Progenitor cell of endocrine pancreas (in vitro differentiated cells): ENCODE data around the gene PRG2. TPM values are rescaled to one million over a fixed set of nuclear protein-coding genes. Genes with fewer than 3 reads are reported as not detected.

ENCODE experiments used
- DNase-seq: peaks from one replicate; pipeline ENCODE4 v3.0.0; 2021; ENCODE audit warnings: low spot score; ENCODE audit not compliant: unreplicated experiment
- H3K27ac Mint-ChIP-seq: 2 replicates; pipeline ENCODE4 v1.8.0; 2021; ENCODE audit warnings: mild to moderate bottlenecking, moderate library complexity, mixed read lengths
- H3K27me3 Mint-ChIP-seq: 2 replicates; pipeline ENCODE4 v1.8.0; 2021; ENCODE audit warnings: mixed read lengths
- H3K36me3 Mint-ChIP-seq: 2 replicates; pipeline ENCODE4 v1.8.0; 2022; ENCODE audit warnings: mixed read lengths; ENCODE audit not compliant: insufficient read depth
- H3K4me1 Mint-ChIP-seq: 2 replicates; pipeline ENCODE4 v1.8.0; 2021; ENCODE audit warnings: low read depth, mixed read lengths
- H3K4me3 Mint-ChIP-seq: 2 replicates; pipeline ENCODE4 v1.8.0; 2021; ENCODE audit warnings: low read depth, mild to moderate bottlenecking, moderate library complexity, mixed read lengths
- H3K9me3 Mint-ChIP-seq: 2 replicates; pipeline ENCODE4 v1.8.0; 2021; ENCODE audit warnings: low read depth, mixed read lengths
- total RNA-seq: library from RNA; stranded (reverse); gene quantifications from 2 replicates; pipeline ENCODE4 v1.2.1, GENCODE V29; 2021
- TF ChIP-seq, protein P1 (sequence below): fragments of 200-600 bp; sonication (generic); IDR thresholded peaks from one replicate; pipeline ENCODE4 v1.5.0; 2021; ENCODE audit warnings: antibody characterized with exemption, mild to moderate bottlenecking; ENCODE audit not compliant: unreplicated experiment

PRG2 gene
- total RNA-seq, 1 donor from 2014 or later, result not detected

DNA sequence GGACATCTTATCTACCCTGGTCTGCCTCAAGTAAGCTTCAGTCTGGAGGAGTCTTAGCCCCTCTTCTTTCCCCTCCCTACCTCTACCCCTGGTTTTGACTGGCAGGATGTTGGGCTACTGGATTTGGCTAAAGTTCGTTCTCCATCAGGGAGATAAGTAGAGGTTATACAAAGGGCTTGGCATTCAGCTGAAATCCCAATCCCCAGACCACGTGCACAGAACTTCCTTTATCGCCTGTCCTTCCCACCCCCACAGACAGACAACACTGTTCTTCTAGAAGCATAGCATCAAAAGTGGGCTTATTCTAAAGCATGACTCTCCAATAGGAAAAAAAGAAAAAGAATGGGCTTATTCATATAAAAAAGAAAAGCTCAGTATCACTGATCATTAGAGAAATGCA lies 17.3 kb downstream of the PRG2 start:
- peaks cover 13% of the 10 kb centered on the region for H3K27me3 Mint-ChIP-seq
- no peaks in the 10 kb centered on the region for H3K9me3 Mint-ChIP-seq
- no peaks in the 10 kb centered on the region for H3K4me1 Mint-ChIP-seq
- TF ChIP-seq, protein P1, sequence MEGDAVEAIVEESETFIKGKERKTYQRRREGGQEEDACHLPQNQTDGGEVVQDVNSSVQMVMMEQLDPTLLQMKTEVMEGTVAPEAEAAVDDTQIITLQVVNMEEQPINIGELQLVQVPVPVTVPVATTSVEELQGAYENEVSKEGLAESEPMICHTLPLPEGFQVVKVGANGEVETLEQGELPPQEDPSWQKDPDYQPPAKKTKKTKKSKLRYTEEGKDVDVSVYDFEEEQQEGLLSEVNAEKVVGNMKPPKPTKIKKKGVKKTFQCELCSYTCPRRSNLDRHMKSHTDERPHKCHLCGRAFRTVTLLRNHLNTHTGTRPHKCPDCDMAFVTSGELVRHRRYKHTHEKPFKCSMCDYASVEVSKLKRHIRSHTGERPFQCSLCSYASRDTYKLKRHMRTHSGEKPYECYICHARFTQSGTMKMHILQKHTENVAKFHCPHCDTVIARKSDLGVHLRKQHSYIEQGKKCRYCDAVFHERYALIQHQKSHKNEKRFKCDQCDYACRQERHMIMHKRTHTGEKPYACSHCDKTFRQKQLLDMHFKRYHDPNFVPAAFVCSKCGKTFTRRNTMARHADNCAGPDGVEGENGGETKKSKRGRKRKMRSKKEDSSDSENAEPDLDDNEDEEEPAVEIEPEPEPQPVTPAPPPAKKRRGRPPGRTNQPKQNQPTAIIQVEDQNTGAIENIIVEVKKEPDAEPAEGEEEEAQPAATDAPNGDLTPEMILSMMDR, result no peak
- H3K36me3 Mint-ChIP-seq, result no peaks in the 10 kb centered on the region
- H3K4me3 Mint-ChIP-seq, result no peak overlapping the region
- no peak for DNase-seq
- H3K27ac Mint-ChIP-seq, result no peak overlapping the region

DNA sequence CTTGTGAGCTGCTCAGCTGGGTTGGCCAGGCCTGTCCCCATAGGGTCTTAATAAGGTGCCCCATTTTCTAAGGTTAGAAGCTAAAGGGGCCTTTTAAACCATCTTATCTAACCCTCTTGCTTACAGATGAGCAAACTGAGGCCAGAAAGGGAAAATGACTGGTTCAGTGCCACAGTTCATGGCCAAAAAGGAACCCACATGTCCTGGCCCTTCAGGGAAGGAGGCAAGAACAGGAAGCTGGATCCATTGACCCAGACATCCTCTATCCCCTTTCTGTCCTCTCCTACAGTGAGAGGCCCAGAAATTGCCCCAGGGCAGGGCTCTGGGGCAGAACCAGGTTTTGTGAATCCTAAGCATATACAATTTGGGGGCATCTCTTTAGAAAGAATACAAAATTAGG lies 19.5 kb downstream of the PRG2 start:
- no peak overlapping the region for H3K4me3 Mint-ChIP-seq
- TF ChIP-seq, protein P1, result no peak
- no peaks in the 10 kb centered on the region for H3K4me1 Mint-ChIP-seq
- H3K27me3 Mint-ChIP-seq, result peaks cover 7% of the 10 kb centered on the region
- no peaks in the 10 kb centered on the region for H3K9me3 Mint-ChIP-seq
- H3K36me3 Mint-ChIP-seq, result no peaks in the 10 kb centered on the region
- no peak overlapping the region for H3K27ac Mint-ChIP-seq
- no peak for DNase-seq

DNA sequence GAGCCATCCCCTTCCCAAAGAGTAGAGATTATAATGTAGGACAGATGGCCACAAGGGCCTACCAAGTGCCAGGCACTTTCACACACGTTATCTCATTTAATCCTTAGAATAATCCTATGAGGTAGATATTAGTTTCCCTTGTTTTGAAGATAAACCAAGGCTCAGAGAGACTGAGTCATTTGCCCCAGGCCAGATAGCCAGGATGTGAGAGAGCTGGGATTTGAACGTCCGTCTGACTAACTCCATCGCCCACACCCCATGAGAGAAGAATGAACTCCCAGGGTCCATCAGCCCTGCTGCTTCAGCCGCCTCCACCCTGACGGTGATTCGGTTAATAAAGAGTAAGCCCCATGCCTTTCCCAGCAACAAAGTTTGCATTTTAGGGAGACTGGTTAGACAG lies 20.2 kb downstream of the PRG2 start:
- TF ChIP-seq, protein P1, result no peak
- Mint-ChIP-seq H3K27me3 (peaks cover 7% of the 10 kb centered on the region), H3K9me3 (no peaks in the 10 kb centered on the region), H3K4me1 (peaks cover 3% of the 10 kb centered on the region), H3K4me3 (no peak overlapping the region), H3K27ac (no peak overlapping the region), H3K36me3 (no peaks in the 10 kb centered on the region)
- DNase-seq, result no peak

DNA sequence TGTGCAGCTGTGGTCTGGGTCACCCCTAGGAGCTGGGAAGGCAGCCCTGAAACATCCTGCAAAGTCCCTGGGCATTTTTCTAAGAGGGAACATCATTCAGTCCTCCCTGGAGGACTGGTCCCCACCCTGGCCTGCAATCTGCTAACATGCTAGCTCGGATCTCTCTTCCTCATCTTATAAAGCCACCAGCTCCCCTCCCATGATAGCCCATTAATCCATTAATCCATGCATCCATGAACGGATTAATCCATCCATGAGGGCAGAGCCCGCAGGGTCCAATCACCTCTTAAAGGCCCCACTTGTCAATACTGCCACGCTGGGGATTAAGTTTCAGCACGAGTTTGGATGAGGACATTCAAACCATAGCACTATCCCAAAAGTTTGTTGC lies 21.6 kb downstream of the PRG2 start:
- Mint-ChIP-seq H3K4me3 (no peak overlapping the region), H3K36me3 (no peaks in the 10 kb centered on the region), H3K9me3 (no peaks in the 10 kb centered on the region), H3K27ac (no peak overlapping the region), H3K4me1 (peaks cover 7% of the 10 kb centered on the region), H3K27me3 (peaks cover 7% of the 10 kb centered on the region)
- TF ChIP-seq, protein P1, result no peak
- no peak for DNase-seq

GRCh38 chr11:57368106-57368844 lies 22.2 kb downstream of the PRG2 start:
- TF ChIP-seq, protein P1, result no peak
- H3K9me3 Mint-ChIP-seq, result no peaks in the 10 kb centered on the region
- DNase-seq, result no peak
- H3K4me1 Mint-ChIP-seq, result peaks cover 7% of the 10 kb centered on the region
- no peak overlapping the region for H3K4me3 Mint-ChIP-seq
- peaks cover 7% of the 10 kb centered on the region for H3K27me3 Mint-ChIP-seq
- no peak overlapping the region for H3K27ac Mint-ChIP-seq
- no peaks in the 10 kb centered on the region for H3K36me3 Mint-ChIP-seq
